Neural progenitor cell (in vitro differentiated cells): Measurements from ENCODE around the gene FOXO1. TPM values are rescaled to one million over a fixed set of nuclear protein-coding genes. Genes with fewer than 3 reads are reported as not detected.

Experiments used
- DNase-seq: peaks from one replicate; pipeline ENCODE4 v3.0.0-alpha.2; 2016; ENCODE audit warnings: low spot score
- H2AFZ ChIP-seq: fragments of 200-600 bp; sonication (generic); replicated peaks from 2 replicates; pipeline ENCODE4 v1.6.1; 2016; ENCODE audit warnings: antibody characterized with exemption
- H3F3A ChIP-seq: fragments of 200-600 bp; sonication (generic); 2 replicates; pipeline ENCODE4 v1.6.1; 2016; ENCODE audit warnings: antibody characterized with exemption, low read depth
- H3K27ac ChIP-seq: fragments of 200-600 bp; sonication (generic); 2 replicates; pipeline ENCODE4 v1.5.1; 2016; ENCODE audit warnings: mild to moderate bottlenecking
- H3K27me3 ChIP-seq: fragments of 200-600 bp; sonication (generic); 2 replicates; pipeline ENCODE4 v1.6.1; 2016; ENCODE audit warnings: mild to moderate bottlenecking, moderate library complexity
- H3K36me3 ChIP-seq: fragments of 200-600 bp; sonication (generic); 2 replicates; pipeline ENCODE4 v1.5.1; 2016
- H3K4me1 ChIP-seq: fragments of 200-600 bp; sonication (generic); 2 replicates; pipeline ENCODE4 v1.6.1; 2016; ENCODE audit warnings: mixed run types
- H3K4me2 ChIP-seq: fragments of 200-600 bp; sonication (generic); 2 replicates; pipeline ENCODE4 v1.6.1; 2016
- H3K4me3 ChIP-seq: fragments of 200-600 bp; sonication (generic); 2 replicates; pipeline ENCODE4 v1.5.1; 2016
- H3K79me2 ChIP-seq: fragments of 200-600 bp; sonication (generic); 2 replicates; pipeline ENCODE4 v1.6.1; 2016; ENCODE audit warnings: low read depth
- H3K9ac ChIP-seq: fragments of 200-600 bp; sonication (generic); 2 replicates; pipeline ENCODE4 v1.6.1; 2016
- H3K9me3 ChIP-seq: fragments of 200-600 bp; sonication (generic); 2 replicates; pipeline ENCODE4 v1.5.1; 2016; ENCODE audit warnings: low read depth
- H4K20me1 ChIP-seq: fragments of 200-600 bp; sonication (generic); 2 replicates; pipeline ENCODE4 v1.6.1; 2016; ENCODE audit warnings: low read depth
- H3K27ac Mint-ChIP-seq: 3 replicates; pipeline ENCODE4 v1.8.0; 2021; ENCODE audit warnings: mixed read lengths
- H3K27me3 Mint-ChIP-seq: 2 replicates; pipeline ENCODE4 v1.8.0; 2022; ENCODE audit warnings: low read depth, mild to moderate bottlenecking, inconsistent platforms, moderate library complexity, mixed read lengths; ENCODE audit not compliant: insufficient read depth
- H3K36me3 Mint-ChIP-seq: 3 replicates; pipeline ENCODE4 v1.8.0; 2021; ENCODE audit warnings: mixed read lengths
- H3K4me1 Mint-ChIP-seq: 3 replicates; pipeline ENCODE4 v1.8.0; 2021; ENCODE audit warnings: mixed read lengths
- H3K4me3 Mint-ChIP-seq: 3 replicates; pipeline ENCODE4 v1.8.0; 2021; ENCODE audit warnings: mild to moderate bottlenecking, moderate library complexity, mixed read lengths
- H3K9me3 Mint-ChIP-seq: 3 replicates; pipeline ENCODE4 v1.8.0; 2020; ENCODE audit warnings: mixed read lengths
- CTCF ChIP-seq: fragments of 200-600 bp; sonication (generic); IDR thresholded peaks from 2 replicates; pipeline ENCODE4 v1.5.1; 2017; ENCODE audit warnings: antibody characterized with exemption, mild to moderate bottlenecking
- EZH2 ChIP-seq: fragments of 200-600 bp; sonication (generic); IDR thresholded peaks from 2 replicates; pipeline ENCODE4 v1.6.1; 2017; ENCODE audit warnings: antibody characterized with exemption, mild to moderate bottlenecking, moderate library complexity
- EZH2phosphoT487 ChIP-seq: fragments of 200-600 bp; sonication (generic); IDR thresholded peaks from 2 replicates; pipeline ENCODE4 v1.6.1; 2017; ENCODE audit warnings: antibody characterized with exemption
- total RNA-seq: library from RNA; depleted of rRNA; stranded (reverse); fragments of >200 nt; gene quantifications from 2 replicates; pipeline ENCODE4 v1.2.3, GENCODE V29; 2015; ENCODE audit warnings: low replicate concordance

Gene FOXO1
- total RNA-seq, 1 donor from 2014 or later = 3.7 TPM

GRCh38 chr13:40506592-40507446 lies 159.6 kb downstream of the FOXO1 start:
- H3K27me3 Mint-ChIP-seq = peaks cover 7% of the 10 kb centered on the region
- H3K4me3 ChIP-seq = no peak overlapping the region
- no peak for DNase-seq

More at GRCh38 chr13:40506592-40507446, 159.6 kb downstream of the FOXO1 start:
- H3K4me3 Mint-ChIP-seq = no peak overlapping the region
- Histone ChIP-seq H3F3A (no peaks in the 10 kb centered on the region), H3K4me2 (no peak overlapping the region), H3K79me2 (no peaks in the 10 kb centered on the region), H3K4me1 (no peaks in the 10 kb centered on the region), H3K27me3 (no peaks in the 10 kb centered on the region), H3K36me3 (no peaks in the 10 kb centered on the region), H3K27ac (no peak overlapping the region), H3K9me3 (no peaks in the 10 kb centered on the region), H4K20me1 (no peaks in the 10 kb centered on the region), H2AFZ (no peak overlapping the region), H3K9ac (no peak overlapping the region)
- H3K4me1 Mint-ChIP-seq = peaks cover 9% of the 10 kb centered on the region
- peak overlapping the region; percentile 21 for H3K27ac Mint-ChIP-seq
- TF ChIP-seq CTCF (no peak), EZH2 (no peak), EZH2phosphoT487 (no peak)
- peaks cover 4% of the 10 kb centered on the region for H3K9me3 Mint-ChIP-seq
- H3K36me3 Mint-ChIP-seq = no peaks in the 10 kb centered on the region

Other genes with a start within 250 kb of the FOXO1 start
- 29.4 and 61.5 TPM in 2 replicates for gene MRPS31, start 104.5 kb upstream of the FOXO1 start, total RNA-seq
- 33.7 and 44.2 TPM in 2 replicates for gene SLC25A15, start 123.0 kb upstream of the FOXO1 start, total RNA-seq